ENCODE data around the gene MTA1.

The MTA1 gene

DNA sequence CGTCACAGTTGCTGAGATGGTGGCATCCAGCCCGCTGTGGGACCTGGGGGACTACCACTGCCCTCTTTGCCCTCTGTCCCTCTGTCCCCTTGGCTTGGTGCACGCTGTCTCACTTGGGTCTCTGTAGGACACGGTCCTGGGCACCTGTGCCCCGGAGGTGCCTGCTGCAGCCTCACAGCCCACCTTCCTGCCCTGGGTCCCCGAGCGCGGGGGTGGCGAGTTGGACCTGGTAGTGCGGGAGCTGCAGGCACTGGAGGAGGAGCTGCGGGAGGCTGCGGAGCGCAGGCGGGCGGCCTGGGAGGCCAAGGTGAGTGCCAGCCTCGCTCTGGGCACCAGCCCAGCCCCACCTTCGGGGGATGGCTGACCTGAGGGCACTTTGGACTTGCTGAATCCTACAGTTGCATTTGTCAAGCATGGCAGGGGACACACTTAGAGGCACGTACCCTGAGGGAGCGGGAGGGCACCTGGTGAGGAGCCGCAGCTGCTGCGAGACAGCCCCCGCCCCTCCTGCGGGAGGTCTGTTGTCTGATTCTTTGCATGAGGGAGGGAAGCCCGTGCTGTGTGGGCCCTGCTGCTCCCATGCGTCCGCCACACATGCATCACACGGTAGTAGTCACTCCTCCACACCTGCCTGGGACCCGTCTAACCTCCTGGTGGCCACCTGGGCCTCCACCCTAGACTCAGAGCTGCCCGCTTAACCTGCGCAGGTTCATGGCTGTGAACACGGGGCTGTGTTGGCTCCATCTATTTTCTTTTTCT is 78.2 kb downstream of the MTA1 start:
- no peak for DNase-seq (ENCODE audit: low read depth, low spot score)

DNA sequence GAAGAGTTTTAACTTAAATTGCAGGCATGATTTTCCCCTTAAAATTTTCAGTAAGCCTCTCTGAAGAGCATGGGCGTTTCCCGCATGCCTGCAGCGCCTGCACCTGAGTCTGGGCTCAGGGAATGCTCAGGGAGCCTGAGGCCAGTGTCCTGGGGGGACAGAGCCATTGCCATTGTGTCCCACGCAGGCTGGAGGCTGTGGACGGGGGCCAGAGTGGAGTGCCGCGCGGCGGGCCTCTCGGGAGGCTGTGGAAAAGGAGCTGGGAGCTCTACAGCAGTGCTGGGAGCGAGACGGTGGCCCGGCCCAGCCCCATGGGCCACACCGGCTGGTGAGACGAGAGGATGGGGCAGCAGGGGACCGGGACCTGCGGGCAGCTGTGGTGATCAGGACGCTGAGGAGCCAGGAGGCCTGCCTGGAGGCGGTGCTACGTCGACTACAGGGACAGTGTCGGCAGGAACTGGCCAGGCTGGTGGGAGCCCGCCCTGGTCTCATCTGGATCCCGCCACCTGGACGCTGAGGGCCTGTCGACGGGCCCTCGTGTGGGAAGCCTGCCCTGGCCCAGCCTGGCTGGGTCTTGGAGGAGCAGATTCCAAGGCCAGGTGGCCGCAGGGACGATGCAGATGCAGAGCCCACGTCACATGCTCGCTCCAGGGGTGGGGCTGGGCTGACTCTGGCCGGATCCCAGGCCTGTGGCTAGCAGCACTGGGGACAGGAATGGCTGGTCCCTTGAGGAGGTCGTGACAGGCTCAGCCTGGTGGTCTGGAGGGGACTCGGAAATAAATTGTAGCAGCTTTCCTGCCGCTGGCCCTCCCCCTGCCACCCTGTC is 79.0 kb downstream of the MTA1 start:
- no peak for DNase-seq (ENCODE audit: low read depth, low spot score)

DNA sequence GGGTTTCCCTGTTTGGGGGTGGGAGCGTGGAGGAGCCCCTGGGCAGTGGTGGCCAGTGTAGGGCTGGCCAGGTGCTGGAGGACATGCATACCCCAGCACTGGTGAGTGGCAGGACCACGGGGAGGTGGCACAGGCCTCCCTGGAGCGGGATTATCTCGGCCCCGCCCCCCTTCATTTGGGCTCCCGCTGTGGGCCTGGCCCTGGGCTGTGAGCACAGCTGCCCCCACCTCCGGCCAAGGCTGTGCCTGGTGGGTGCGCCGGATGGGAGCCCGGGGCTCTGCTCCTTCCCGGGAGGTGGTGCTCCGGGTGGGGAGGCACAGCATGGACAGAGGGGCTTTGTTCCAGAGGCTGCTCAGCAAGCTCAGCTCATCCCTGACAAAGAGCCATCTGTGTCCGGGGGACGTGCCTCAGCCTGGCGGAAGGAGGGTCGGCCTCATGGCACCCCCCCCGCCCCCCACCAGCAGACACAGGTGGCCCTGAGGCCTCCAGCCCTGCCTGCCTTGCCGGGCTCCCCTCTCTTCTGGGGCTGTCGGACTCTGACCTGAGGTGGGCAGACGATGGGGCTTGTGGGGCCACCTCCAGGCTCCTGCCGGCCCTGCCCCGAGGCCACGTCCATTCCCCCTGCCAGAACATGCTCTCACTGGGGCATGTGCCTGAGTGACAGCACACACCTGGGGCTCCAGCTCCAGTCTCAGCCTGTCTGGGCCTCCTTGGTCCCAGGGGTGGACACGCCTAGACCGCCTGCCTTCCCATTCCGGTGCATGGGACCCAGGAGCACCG is 79.8 kb downstream of the MTA1 start:
- no peak for DNase-seq (ENCODE audit: low read depth, low spot score)

DNA sequence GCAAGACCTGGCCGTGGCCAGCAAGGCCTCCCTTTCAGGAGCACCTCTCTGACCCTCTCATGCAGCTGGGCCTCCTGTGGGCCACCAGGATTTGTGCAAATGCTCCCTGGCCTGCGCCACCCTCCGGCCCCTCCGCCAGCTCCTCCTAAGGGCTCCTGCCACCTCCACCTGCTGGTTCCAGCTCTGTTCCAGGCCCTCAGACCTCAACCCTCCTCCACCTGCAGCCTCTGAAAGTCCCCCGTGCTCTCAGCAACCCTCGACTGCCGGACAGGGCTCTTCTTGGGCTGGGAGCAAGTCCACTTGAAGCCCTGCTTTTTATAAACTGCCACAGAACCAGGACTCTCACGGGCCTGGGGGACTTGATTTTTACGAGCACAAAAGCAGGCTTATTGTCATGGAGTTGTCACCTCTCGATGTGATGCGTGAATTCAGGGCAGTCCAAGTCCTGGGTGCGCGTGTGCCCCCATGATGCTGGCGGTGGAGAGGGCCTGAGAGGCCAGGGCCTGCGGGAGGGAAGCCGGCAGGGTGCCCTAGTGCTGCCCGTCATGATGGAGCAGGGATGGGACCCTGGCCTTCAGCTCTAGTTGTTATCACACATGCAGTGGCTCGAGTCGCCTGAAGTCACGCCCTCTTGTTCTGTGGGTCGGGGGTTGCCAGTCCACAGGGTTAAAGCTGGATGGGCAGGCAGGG is 80.6 kb downstream of the MTA1 start:
- DNase-seq (ENCODE audit: low read depth, low spot score), result no peak

DNA sequence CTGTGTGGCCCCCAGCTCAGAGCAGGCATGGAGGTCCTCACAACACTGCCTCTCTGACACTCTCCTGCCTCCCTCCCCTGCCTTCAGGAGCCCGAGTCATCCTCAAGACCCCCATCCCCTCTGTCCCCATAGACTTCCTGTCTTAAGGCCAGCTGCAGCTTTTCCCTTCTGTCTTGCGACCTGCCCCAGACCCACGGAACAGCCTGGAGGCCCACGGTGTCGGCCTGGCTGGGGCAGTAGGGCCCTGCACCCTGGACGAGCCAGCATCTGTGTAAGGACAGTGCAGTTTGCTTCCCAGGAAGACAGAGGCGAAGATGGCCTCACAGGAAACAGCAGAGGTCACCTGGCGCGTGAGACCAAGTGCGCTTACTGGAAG is 81.1 kb downstream of the MTA1 start:
- DNase-seq (ENCODE audit: low read depth, low spot score), result no peak

DNA sequence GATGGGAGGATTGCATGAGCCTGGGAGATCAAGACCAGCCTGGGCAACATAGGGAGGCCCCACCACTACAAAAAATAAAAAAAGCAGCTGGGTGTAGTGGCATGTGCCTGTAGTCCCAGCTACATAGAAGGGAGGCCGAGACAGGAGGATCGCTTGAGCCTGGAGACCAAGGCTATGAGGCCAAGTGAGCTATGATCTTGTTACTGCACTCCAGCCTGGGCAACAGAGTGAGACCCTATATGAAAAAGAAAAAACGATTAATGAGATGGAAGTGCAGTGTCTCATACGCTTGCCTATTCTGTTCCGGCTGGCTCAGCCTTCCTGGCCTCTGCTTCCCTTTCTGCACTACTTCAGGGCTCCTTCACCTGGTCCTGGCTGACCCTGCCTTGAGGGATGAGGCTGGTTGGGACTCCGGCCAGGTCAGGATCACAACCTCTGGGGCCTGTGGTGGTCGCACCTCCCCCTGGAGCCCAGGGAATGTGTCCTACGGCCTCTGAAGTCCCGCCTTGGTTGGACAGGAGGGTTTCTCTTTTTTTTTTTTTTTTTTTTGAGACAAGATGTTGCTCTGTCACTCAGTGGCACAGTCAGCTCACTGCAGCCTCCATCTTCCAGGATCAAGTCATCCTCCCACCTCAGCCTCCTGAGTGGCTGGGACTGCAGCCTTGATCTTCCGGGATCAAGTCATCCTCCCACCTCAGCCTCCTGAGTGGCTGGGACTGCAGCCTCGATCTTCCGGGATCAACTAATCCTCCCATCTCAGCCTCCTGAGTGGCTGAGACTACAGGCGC is 82.1 kb downstream of the MTA1 start:
- no peak for DNase-seq (ENCODE audit: low read depth, low spot score)

DNA sequence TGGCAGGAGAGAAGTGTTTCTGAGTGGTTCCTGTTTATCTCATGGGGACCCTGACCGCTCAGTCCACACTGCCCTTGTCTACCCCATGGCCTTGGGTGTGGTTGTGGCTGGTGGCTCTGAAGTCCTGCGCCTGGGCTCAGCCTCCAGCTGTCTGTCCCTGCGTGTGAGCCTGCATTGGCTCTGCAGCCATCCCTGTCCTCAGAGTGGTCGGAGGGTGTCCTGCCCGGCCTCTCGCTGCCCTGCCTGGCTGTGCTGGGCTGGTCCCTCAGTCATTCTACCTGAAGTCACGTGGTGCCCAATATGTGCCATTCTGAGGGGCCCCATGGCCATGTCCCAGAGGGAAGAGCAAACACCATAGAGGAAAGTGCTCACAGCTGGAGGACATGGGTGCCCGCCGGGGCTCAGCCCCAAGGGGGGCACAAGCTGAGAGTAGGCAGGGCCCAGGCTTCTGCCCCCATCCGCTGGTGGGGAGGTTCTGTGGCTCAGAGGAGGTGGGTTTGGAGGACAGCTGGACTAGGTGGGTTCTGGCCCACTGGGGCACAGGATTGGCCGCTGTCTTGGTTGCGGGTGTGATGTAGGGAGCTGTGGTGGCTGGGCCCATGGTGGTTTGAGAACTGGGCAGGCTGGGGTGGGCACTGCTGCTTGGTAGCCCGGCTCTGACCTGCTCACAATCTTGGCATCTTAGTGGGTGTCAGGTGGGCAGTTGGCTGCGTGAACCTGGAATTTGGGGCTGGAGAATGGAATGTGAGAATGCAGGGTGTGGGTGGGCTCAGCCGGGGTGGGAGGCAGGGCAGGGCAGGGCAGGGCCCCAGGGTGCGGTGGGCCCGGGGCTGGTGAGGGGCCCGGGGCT is 83.0 kb downstream of the MTA1 start:
- DNase-seq (ENCODE audit: low read depth, low spot score), result no peak

DNA sequence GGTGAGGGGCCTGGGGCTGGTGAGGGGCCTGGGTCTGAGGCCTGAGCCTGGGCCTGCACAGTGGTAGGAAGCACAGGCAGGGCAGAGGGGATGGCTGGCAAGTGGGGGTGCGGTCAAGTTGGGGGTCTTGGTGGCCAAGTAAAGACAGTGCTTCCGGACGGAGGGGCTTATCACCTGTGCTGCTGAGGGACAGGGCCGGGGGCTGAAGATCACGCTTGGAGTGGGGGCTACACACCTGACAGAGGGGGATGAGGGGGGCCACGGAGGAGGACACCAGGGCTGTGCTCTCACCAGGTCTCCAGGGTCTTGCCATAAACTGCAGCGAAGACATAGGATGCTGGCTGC is 83.6 kb downstream of the MTA1 start:
- DNase-seq (ENCODE audit: low read depth, low spot score), result no peak

DNA sequence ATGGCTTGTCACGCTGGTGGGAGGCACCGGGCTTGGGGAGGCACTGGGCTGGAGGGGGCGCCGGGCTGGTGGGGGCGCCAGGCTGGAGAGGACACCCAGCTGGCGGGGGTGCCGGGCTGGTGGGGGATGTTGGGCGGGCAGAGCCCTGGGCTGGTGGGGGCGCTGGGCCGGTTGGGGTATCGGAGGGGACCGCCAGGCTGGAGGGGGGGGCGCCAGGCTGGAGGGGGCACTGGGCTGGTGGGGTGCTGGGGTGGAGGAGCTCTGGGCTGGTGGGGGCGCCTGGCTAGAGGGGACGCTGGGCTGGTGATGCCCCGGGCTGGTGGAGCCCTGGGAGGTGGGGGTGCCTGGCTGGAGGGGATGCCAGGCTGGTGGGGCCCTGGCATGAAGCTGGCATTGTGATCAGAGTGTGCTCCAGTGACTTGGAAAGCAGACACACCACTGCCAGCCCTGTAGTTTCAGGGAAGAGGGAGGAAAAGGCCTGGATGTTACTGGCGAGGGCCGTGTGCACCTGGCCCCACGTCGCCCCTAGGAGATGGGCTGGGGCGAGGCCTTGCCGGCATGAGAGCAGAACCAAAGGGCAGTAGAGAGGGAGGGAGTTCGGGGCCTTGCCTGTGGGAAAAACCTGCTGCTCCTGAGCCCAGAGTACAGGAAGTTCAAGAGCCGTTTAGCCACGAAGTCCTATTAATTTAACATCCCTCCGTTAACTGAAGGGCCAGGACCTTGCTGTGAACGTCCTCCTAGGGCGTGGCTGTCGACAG is 84.5 kb downstream of the MTA1 start:
- no peak for DNase-seq (ENCODE audit: low read depth, low spot score)

DNA sequence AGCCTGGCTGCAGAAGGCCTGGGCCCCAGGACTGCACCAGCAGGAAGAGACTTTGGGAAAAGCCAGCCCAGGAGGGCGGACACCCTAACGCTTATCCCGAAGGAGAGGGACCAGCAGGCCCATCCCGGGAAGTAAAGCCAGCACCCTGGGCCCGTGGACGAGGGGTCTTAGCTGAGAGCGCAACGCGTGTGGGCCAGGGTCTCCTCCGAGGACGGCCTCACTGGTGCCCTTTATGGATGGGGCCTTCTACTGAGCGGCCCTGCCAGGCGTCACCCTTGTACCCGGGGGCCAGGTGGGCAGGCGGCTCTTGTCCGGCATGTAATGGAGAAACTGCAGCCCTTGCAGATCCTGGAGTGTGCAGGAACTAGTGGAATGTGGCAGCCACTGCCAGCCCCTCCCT is 85.5 kb downstream of the MTA1 start:
- no peak for DNase-seq (ENCODE audit: low read depth, low spot score)

DNA sequence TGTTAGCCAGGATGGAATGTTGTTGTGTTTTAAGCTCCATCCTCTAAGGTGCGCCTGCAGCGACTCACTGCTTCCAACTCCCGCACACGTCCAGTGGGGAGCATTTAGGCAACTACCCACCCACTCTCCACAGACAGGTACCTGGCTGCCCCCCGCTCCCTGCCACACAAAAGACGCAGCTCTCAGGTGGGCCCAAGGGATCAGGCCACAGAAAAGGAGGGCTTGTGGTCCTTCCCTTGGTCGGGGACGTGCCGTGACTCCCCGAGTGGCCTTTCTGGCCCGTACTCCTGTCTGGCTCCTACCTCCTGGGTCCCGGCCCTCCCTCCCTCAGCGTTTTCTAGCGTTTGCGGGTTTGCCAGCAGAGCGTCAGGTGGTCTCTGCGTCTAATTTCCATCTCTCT is 87.6 kb downstream of the MTA1 start:
- DNase-seq (ENCODE audit: low read depth, low spot score), result no peak

DNA sequence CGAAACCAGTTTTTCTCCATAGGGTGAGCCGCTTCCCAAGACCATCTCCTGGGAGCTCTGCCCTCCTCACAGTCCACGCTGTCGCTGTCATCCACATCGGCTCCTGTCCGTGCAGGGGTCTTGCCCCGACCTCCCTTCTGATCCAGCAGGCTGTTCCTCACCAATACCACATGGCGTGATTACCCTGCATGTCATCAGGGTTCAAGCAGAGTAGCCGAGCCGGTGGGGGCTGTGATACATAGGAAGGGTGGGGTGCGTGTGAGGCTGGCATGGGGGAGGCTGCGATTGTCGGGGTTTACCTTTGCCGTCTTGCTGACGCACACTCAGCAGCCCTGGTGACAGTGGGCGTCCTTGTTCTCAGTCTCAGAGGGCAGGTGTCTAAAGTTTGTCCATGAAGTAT is 88.4 kb downstream of the MTA1 start:
- DNase-seq (ENCODE audit: low read depth, low spot score), result no peak

DNA sequence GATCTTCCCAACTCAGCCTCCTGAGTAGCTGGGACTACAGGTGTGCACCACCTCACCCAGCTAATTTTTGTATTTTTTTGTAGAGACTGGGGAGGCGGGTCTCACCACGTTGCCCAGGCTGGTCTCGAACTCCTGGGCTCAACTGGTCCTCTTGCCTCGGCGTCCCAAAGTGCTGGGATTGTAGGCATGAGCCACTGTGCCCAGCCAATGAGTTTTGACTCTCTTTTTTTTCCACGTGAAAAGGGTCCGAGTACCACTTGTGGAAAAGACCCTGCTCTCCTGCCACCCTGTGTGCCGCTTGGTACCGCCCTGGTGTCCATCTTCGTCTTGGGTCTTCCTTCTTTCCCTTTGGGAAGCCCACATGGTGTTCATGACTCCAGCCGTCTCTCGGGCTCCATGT is 89.0 kb downstream of the MTA1 start:
- DNase-seq (ENCODE audit: low read depth, low spot score), result no peak

DNA sequence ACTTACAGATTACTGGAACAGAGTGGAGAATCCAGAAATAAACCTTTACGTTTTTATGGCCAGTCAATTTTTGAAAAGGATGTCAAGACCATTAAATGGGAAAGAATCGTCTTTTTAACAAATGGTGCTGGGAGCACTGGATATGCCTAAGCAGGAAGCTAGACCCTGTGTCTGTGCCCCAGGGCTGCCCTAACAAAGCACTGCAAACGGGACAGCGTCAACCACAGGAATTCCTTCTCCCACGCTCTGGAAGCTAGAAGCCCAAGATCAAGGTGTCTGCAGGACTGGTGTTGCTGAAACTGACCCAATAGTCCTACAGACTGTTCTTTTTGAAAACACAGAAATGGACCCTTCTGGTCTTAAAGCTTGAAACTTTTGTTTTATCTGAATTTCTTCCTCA is 97.5 kb downstream of the MTA1 start:
- DNase-seq (ENCODE audit: low read depth, low spot score), result no peak

DNA sequence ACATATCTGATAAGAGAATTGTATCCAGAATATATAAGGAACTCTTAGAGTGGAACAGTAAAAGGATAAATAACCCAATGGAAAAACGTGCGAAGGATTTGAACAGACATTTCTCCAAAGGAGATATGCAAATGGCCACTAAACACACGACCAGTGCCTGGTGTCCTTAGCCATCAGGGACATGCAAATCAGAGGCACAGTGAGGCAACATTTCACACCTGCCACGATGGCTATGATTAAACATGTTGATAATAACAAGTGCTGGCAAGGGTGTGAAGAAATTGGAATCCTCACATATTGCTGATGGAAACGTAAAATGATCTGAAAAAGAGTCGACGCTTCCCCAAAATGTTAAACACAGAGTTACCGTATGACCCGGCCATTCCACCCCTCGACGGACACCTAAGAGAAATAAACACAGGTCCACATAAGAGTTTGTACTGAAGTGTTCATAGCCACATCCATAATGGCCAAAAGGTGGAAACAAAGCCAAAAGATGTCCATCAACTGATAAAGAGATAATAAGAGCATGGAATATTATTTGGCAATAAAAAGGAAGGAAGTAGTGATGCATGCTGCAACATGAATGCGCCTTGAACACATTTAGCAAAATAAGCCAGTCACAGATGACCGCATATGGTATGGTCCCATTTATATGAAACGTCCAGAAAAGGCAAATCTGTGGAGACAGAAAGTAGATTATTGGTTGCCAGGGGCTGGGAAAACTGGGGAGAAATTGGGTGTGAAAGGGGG is 100.5 kb downstream of the MTA1 start:
- no peak for DNase-seq (ENCODE audit: low read depth, low spot score)

Measured in activated CD4-positive, CD25-positive, alpha-beta regulatory T cell treated with anti-CD3 and anti-CD28 coated beads, Interleukin-2, amount 50 U/mL, for 16 hours (primary cell).